KMS-11 (cell line): ENCODE data around the gene RALBP1.

Experiments used
- H2AFZ ChIP-seq: fragments of 200-600 bp; sonication (generic); 2 replicates; pipeline ENCODE4 v1.6.1; 2016; ENCODE audit warnings: antibody characterized with exemption, mixed run types, low read depth
- H3K27ac ChIP-seq: fragments of 200-600 bp; sonication (generic); 2 replicates; pipeline ENCODE4 v1.6.1; 2016; ENCODE audit warnings: mild to moderate bottlenecking, mixed run types
- H3K27me3 ChIP-seq: fragments of 200-600 bp; sonication (generic); 2 replicates; pipeline ENCODE4 v1.6.1; 2017; ENCODE audit warnings: mild to moderate bottlenecking, low read depth, mixed run types, moderate library complexity; ENCODE audit not compliant: insufficient read depth
- H3K36me3 ChIP-seq: fragments of 200-600 bp; sonication (generic); 2 replicates; pipeline ENCODE4 v1.6.1; 2017; ENCODE audit warnings: mild to moderate bottlenecking, mixed run types; ENCODE audit not compliant: insufficient read depth
- H3K4me1 ChIP-seq: fragments of 200-600 bp; sonication (generic); 2 replicates; pipeline ENCODE4 v1.6.1; 2016; ENCODE audit warnings: mild to moderate bottlenecking, low read depth, mixed run types; ENCODE audit not compliant: poor library complexity, severe bottlenecking
- H3K4me2 ChIP-seq: fragments of 200-600 bp; sonication (generic); 2 replicates; pipeline ENCODE4 v1.7.0; 2016; ENCODE audit warnings: mild to moderate bottlenecking, mixed run types
- H3K4me3 ChIP-seq: fragments of 200-600 bp; sonication (generic); IDR thresholded peaks from 2 replicates; pipeline ENCODE4 v1.6.1; 2017; ENCODE audit warnings: low read depth, low read length, mixed read lengths; ENCODE audit not compliant: insufficient read depth
- H3K79me2 ChIP-seq: fragments of 200-600 bp; sonication (generic); 2 replicates; pipeline ENCODE4 v1.6.1; 2016; ENCODE audit warnings: low read depth, mixed run types; ENCODE audit not compliant: insufficient read depth
- H3K9ac ChIP-seq: fragments of 200-600 bp; sonication (generic); 2 replicates; pipeline ENCODE4 v1.6.1; 2016; ENCODE audit warnings: mild to moderate bottlenecking, mixed run types
- H4K20me1 ChIP-seq: fragments of 200-600 bp; sonication (generic); 2 replicates; pipeline ENCODE4 v1.6.1; 2016; ENCODE audit warnings: mild to moderate bottlenecking, mixed run types; ENCODE audit not compliant: insufficient read depth
- TF ChIP-seq, protein P1 (sequence below): fragments of 200-600 bp; sonication (generic); conservative IDR thresholded peaks from 2 replicates; pipeline ENCODE4 v1.6.1; 2017; ENCODE audit warnings: low read depth, mild to moderate bottlenecking, antibody characterized with exemption, low read length, moderate library complexity, mixed read lengths

The RALBP1 gene

DNA sequence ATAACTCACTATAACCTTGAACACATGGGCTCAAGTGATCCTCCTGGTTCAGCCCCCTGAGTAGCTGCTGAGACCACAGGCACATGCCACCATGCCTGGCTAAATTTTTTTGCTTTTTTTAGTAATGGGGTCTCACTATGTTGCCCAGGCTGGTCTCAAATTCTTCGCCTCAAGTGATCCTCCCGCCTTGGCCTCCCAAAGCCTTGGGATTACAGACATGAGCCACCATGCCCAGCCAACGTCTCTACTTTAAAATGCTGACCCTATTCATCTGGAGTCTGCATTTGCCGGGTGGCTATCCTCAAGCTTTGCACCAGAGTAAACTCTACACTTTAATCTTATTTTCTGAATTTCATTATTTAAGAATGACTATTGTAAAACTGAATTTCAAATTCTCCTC lies 37.6 kb upstream of the RALBP1 start:
- TF ChIP-seq, protein P1, sequence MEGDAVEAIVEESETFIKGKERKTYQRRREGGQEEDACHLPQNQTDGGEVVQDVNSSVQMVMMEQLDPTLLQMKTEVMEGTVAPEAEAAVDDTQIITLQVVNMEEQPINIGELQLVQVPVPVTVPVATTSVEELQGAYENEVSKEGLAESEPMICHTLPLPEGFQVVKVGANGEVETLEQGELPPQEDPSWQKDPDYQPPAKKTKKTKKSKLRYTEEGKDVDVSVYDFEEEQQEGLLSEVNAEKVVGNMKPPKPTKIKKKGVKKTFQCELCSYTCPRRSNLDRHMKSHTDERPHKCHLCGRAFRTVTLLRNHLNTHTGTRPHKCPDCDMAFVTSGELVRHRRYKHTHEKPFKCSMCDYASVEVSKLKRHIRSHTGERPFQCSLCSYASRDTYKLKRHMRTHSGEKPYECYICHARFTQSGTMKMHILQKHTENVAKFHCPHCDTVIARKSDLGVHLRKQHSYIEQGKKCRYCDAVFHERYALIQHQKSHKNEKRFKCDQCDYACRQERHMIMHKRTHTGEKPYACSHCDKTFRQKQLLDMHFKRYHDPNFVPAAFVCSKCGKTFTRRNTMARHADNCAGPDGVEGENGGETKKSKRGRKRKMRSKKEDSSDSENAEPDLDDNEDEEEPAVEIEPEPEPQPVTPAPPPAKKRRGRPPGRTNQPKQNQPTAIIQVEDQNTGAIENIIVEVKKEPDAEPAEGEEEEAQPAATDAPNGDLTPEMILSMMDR = no peak

DNA sequence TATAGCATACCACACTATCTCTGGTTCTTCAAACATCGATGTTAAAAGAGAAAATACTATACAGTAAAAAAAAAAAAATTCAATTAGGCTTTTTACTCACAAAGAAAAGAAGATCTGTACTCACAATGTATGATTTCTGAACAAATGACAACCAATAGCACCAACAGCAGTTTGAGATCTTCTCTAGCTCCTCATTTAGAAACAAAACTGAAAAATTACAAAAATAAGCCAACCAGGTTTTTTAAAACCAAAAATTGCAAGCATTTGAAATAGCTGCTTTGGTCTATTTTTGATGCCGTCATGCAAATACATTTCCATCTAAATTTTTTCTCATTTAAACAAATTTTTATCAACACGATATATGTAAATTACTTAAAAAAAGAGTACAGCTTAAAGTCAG lies 34.3 kb upstream of the RALBP1 start:
- H2AFZ ChIP-seq = no peak overlapping the region
- TF ChIP-seq, protein P1 = no peak
- H3K4me2 ChIP-seq = no peak overlapping the region

More for the DNA sequence above, 37.6 kb upstream of the RALBP1 start:
- Histone ChIP-seq H3K27me3 (no peaks in the 10 kb centered on the region), H3K9ac (no peak overlapping the region), H3K4me2 (no peak overlapping the region), H4K20me1 (no peaks in the 10 kb centered on the region), H3K4me1 (no peaks in the 10 kb centered on the region), H2AFZ (no peak overlapping the region), H3K79me2 (no peaks in the 10 kb centered on the region), H3K27ac (no peak overlapping the region), H3K36me3 (no peaks in the 10 kb centered on the region), H3K4me3 (no peak overlapping the region)

GRCh38 chr18:9444549-9444948 lies 30.8 kb upstream of the RALBP1 start:
- Histone ChIP-seq H3K4me2 (no peak overlapping the region), H3K79me2 (no peaks in the 10 kb centered on the region), H3K9ac (no peak overlapping the region), H3K27me3 (no peaks in the 10 kb centered on the region), H3K27ac (no peak overlapping the region), H3K4me3 (no peak overlapping the region), H3K4me1 (no peaks in the 10 kb centered on the region), H4K20me1 (no peaks in the 10 kb centered on the region), H2AFZ (no peak overlapping the region), H3K36me3 (no peaks in the 10 kb centered on the region)
- TF ChIP-seq, protein P1 = no peak

More for the DNA sequence above, 34.3 kb upstream of the RALBP1 start:
- Histone ChIP-seq H3K4me1 (no peaks in the 10 kb centered on the region), H4K20me1 (no peaks in the 10 kb centered on the region), H3K27me3 (no peaks in the 10 kb centered on the region), H3K9ac (no peak overlapping the region), H3K4me3 (no peak overlapping the region), H3K79me2 (no peaks in the 10 kb centered on the region), H3K36me3 (no peaks in the 10 kb centered on the region), H3K27ac (no peak overlapping the region)

DNA sequence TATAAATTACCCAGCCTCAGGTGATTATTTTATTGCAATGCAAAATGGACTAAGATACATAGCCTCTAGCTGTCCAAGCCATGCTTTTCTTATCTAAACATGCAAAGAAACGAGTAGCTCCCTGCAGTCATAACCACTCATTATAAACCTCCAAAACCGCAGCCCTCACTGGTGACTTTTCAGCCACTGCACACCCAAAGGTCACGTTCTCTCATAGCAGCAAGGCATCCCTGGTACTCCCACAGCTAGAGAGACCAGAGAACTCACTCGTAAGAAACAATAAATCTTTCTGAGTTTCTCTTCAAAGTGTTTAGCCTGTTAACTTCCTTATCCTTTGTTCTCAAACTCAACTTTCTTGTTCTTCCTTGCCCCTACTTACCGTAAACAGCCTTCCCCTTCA lies 28.5 kb upstream of the RALBP1 start:
- H3K79me2 ChIP-seq = no peaks in the 10 kb centered on the region
- H3K36me3 ChIP-seq = no peaks in the 10 kb centered on the region
- H3K9ac ChIP-seq = no peak overlapping the region
- TF ChIP-seq, protein P1 = no peak
- no peak overlapping the region for H2AFZ ChIP-seq
- H3K4me3 ChIP-seq = no peak overlapping the region
- no peaks in the 10 kb centered on the region for H3K27me3 ChIP-seq
- H3K4me1 ChIP-seq = no peaks in the 10 kb centered on the region
- H3K27ac ChIP-seq = no peak overlapping the region
- no peak overlapping the region for H3K4me2 ChIP-seq
- H4K20me1 ChIP-seq = no peaks in the 10 kb centered on the region

DNA sequence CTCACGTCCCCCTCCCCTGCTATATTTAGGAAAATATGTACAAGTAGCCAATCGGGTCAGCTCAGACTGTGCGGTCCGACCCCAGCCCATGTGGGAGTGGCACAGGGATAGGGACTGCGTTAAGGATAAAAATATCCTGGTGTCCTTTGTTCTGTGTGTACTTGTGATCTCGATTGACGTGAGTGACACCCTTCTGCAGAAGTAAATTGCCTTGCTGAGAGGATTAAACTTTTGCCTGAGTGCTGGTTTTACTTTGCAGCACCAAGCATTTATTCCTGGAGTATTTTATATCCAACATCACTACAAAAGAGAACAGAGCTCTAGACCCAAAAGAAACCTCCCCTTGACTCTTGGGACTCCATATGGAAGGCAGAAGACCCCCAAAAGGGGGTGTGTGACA lies 28.0 kb upstream of the RALBP1 start:
- H3K9ac ChIP-seq = no peak overlapping the region
- TF ChIP-seq, protein P1 = no peak
- H3K27me3 ChIP-seq = no peaks in the 10 kb centered on the region
- no peaks in the 10 kb centered on the region for H3K36me3 ChIP-seq
- no peak overlapping the region for H3K27ac ChIP-seq
- H4K20me1 ChIP-seq = no peaks in the 10 kb centered on the region
- no peak overlapping the region for H3K4me3 ChIP-seq
- no peak overlapping the region for H2AFZ ChIP-seq
- H3K79me2 ChIP-seq = no peaks in the 10 kb centered on the region
- no peaks in the 10 kb centered on the region for H3K4me1 ChIP-seq
- no peak overlapping the region for H3K4me2 ChIP-seq
